Stimulated activated naive CD4-positive, alpha-beta T cell treated with Interleukin-2 at 50 U/mL for 16 hours (primary cell): ENCODE data around the gene VEPH1.
"Not testable (repeated sequence)": the region's sequence is repeated elsewhere in the genome, so short reads cannot be mapped to it uniquely, and the experiment has no call there.

Experiments used
- DNase-seq: peaks from one replicate; lab custom pipeline; 2025; lab: John Stamatoyannopoulos, UW

The VEPH1 gene

GRCh38 chr3:157387708-157388435, 115.3 kb downstream of the VEPH1 start:
- DNase-seq: no peak

- DNase-seq: no peak
These were observed 118.7 kb downstream of the VEPH1 start for GRCh38 chr3:157384491-157384890.

GRCh38 chr3:157384031-157384430, 119.2 kb downstream of the VEPH1 start:
- no peak for DNase-seq

GRCh38 chr3:157381606-157382005, 121.6 kb downstream of the VEPH1 start:
- DNase-seq: no peak

GRCh38 chr3:157379525-157380140, 123.6 kb downstream of the VEPH1 start:
- DNase-seq: no peak

GRCh38 chr3:157376603-157377300, 126.5 kb downstream of the VEPH1 start:
- no peak for DNase-seq

- DNase-seq: no peak
These were observed 127.8 kb downstream of the VEPH1 start for GRCh38 chr3:157375342-157375986.

- no peak for DNase-seq
These were observed 128.3 kb downstream of the VEPH1 start for GRCh38 chr3:157374933-157375332.

- no peak for DNase-seq
These were observed 129.4 kb downstream of the VEPH1 start for GRCh38 chr3:157373783-157374182.

- DNase-seq: no peak
These were observed 132.3 kb downstream of the VEPH1 start for GRCh38 chr3:157370867-157371266.

- DNase-seq: no peak
These were observed 133.3 kb downstream of the VEPH1 start for GRCh38 chr3:157369727-157370421.

GRCh38 chr3:157368171-157368570, 135.0 kb downstream of the VEPH1 start:
- DNase-seq: no peak

- DNase-seq: no peak
These were observed 139.8 kb downstream of the VEPH1 start for GRCh38 chr3:157363393-157363792.

- no peak for DNase-seq
These were observed 140.9 kb downstream of the VEPH1 start for GRCh38 chr3:157362348-157362747.

GRCh38 chr3:157360044-157360443, 143.2 kb downstream of the VEPH1 start:
- DNase-seq: no peak

GRCh38 chr3:157356541-157356940, 146.7 kb downstream of the VEPH1 start:
- DNase-seq: no peak

- DNase-seq: no peak
These were observed 147.9 kb downstream of the VEPH1 start for GRCh38 chr3:157355276-157355675.

- DNase-seq: no peak
These were observed 148.5 kb downstream of the VEPH1 start for GRCh38 chr3:157354722-157355121.

- DNase-seq: no peak
These were observed 149.0 kb downstream of the VEPH1 start for GRCh38 chr3:157354254-157354653.

- no peak for DNase-seq
These were observed 149.6 kb downstream of the VEPH1 start for GRCh38 chr3:157353652-157354051.

- DNase-seq: no peak
These were observed 151.2 kb downstream of the VEPH1 start for GRCh38 chr3:157351981-157352380.

GRCh38 chr3:157350651-157351050, 152.6 kb downstream of the VEPH1 start:
- DNase-seq: not testable (repeated sequence)
